IPS-15b (cell line): ENCODE results near the gene FYTTD1.

Experiments
- H3K27me3 ChIP-seq: one replicate; pipeline ENCODE4 v1.6.1; 2013; ENCODE audit warnings: low read length; ENCODE audit not compliant: control insufficient read depth, insufficient read depth
- H3K36me3 ChIP-seq: one replicate; pipeline ENCODE4 v1.6.1; 2013; ENCODE audit warnings: low read length; ENCODE audit not compliant: control insufficient read depth, insufficient read depth
- H3K4me1 ChIP-seq: one replicate; pipeline ENCODE4 v1.6.1; 2013; ENCODE audit warnings: mild to moderate bottlenecking, low read length; ENCODE audit not compliant: control insufficient read depth, insufficient read depth
- H3K4me3 ChIP-seq: one replicate; pipeline ENCODE4 v1.5.1; 2013; ENCODE audit warnings: low read depth, low read length
- H3K9ac ChIP-seq: one replicate; pipeline ENCODE4 v1.6.1; 2013; ENCODE audit warnings: low read depth, mild to moderate bottlenecking, low read length
- H3K9me3 ChIP-seq: one replicate; pipeline ENCODE4 v1.6.1; 2013; ENCODE audit warnings: mild to moderate bottlenecking, low read length; ENCODE audit not compliant: control insufficient read depth, insufficient read depth

The FYTTD1 gene

DNA sequence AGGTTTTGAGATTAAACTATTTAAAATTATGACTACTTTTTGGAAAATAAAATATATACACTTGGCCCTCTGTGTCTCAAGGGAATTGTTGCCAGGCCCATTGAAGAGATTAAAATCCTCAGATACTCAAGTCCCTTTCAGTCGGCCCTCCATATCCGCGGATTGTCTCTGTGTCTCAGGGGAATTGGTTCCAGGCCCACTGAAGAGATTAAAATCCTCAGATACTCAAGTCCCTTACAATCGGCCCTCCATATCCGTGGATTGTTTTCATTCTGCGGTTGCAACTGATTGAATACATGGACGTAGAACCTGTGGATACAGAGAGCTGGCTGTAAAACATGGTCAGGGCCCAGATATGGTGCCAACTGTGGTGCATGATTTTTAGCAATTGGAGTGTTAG lies 25.6 kb downstream of the FYTTD1 start:
- H3K36me3 ChIP-seq, result peaks cover 5% of the 10 kb centered on the region

DNA sequence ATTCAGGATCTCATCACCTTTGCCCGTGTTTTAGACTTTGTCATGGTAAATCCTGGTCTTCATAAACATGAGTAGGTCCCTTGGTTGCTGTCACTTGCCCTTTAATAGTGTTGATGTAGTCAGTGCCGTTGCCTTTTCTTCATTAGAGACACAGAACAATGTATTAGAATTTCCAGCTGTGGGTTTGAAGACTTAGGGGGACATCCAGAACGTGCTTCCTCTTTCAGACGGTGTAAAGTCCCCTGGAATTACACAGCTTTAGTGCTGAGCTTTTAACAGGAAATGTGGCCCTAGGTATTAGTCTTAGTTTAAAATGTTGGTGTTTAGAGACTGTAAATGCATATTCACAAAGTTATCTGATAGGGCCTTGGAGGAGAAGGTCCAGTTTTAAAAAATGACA lies 32.5 kb downstream of the FYTTD1 start:
- no peak overlapping the region for H3K4me3 ChIP-seq
- no peak overlapping the region for H3K9ac ChIP-seq
- H3K9me3 ChIP-seq, result no peaks in the 10 kb centered on the region
- H3K36me3 ChIP-seq, result peaks cover 5% of the 10 kb centered on the region
- no peaks in the 10 kb centered on the region for H3K4me1 ChIP-seq
- H3K27me3 ChIP-seq, result no peaks in the 10 kb centered on the region

More for the DNA sequence above, 25.6 kb downstream of the FYTTD1 start:
- Histone ChIP-seq H3K9me3 (no peaks in the 10 kb centered on the region), H3K4me3 (no peak overlapping the region), H3K4me1 (no peaks in the 10 kb centered on the region), H3K9ac (no peak overlapping the region), H3K27me3 (no peaks in the 10 kb centered on the region)

DNA sequence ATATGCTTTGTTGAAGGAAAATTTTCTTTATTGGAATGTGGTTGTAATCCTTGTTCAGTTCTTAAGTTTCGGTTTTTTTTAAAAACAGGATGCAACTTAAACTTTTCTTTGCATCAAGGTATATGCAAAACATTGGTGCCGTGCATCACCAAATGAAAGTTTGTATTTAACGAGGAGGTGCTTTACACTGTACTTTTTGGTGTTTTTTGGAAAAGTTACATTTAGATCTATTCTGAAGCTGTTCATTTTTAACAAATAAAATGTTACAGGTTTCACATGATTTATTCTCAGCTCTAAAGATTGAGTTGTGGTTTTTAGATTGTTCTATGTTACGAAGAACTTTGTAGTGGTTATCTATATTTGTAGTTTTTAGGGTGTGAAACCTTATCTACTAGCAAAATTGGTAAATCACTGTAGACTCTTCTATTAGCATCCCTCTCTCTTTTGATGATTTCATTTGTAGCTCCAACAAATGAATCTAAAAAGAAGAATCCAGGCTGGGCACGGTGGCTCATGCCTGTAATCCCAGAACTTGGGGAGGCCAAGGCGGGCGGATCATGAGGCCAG lies 34.4 kb downstream of the FYTTD1 start:
- peaks cover 5% of the 10 kb centered on the region for H3K36me3 ChIP-seq

DNA sequence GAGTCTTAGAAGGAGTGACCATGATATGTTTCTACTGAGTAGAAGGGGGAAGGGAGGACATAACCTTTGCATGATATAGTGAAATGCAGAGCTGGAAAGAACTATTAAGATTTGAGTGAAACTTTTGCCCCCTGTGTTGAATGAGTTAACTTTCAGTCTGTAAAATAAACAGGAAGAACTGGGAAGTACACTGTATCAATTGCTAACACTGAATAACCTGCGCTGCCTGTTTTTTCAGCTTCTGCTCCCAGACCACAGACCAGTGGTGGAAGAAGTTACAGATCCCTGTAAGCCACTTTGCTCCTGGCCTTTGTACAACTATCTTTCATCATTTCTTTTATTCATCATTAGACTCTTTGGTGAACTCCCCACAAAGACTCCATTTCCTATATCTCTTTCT lies 37.7 kb downstream of the FYTTD1 start:
- Histone ChIP-seq H3K9ac (no peak overlapping the region), H3K4me1 (no peaks in the 10 kb centered on the region)

More for the DNA sequence above, 34.4 kb downstream of the FYTTD1 start:
- H3K27me3 ChIP-seq, result no peaks in the 10 kb centered on the region
- H3K9me3 ChIP-seq, result no peaks in the 10 kb centered on the region
- no peaks in the 10 kb centered on the region for H3K4me1 ChIP-seq
- H3K9ac ChIP-seq, result no peak overlapping the region
- no peak overlapping the region for H3K4me3 ChIP-seq

DNA sequence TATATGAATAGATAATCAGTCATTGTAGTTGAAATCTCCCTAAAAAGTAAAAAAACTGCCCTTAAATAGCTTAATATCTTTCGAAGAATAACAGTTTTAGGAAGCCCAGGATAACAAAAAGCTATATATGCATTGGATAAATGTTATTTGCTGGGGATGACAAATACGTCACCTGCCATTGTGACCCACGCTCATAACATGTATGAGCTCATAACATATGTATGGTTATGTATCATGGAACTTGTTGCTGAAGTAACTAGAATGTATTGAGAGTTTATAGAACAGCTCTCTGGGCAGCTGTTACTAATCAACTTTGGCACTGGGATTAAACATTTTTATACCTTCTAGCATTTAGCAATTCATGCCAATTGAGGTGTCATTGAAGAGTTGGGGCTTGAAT lies 39.6 kb downstream of the FYTTD1 start:
- H3K4me3 ChIP-seq, result no peak overlapping the region
- H3K4me1 ChIP-seq, result no peaks in the 10 kb centered on the region
- H3K27me3 ChIP-seq, result no peaks in the 10 kb centered on the region
- no peak overlapping the region for H3K9ac ChIP-seq
- no peaks in the 10 kb centered on the region for H3K36me3 ChIP-seq
- no peaks in the 10 kb centered on the region for H3K9me3 ChIP-seq

More for the DNA sequence above, 37.7 kb downstream of the FYTTD1 start:
- H3K9me3 ChIP-seq, result no peaks in the 10 kb centered on the region
- no peaks in the 10 kb centered on the region for H3K36me3 ChIP-seq
- H3K4me3 ChIP-seq, result no peak overlapping the region
- no peaks in the 10 kb centered on the region for H3K27me3 ChIP-seq

DNA sequence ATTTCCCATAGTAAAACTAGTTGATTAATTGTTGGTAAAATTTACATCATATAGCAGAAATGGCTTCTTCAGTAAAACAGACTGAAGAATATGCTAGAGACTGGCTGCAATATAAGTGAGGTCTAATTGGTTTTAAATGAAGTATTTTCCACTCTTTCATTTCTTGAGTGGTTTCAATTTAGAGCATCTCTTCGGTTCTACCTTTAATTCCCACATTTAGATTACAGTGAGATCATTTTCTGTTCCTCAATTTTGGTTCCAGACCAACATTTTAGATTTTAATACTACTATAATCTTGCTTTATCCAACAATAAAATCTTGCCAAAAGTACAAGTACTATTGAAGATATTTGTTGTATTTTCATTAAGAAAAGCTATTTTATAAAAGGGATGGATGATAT lies 40.4 kb downstream of the FYTTD1 start:
- Histone ChIP-seq H3K36me3 (no peaks in the 10 kb centered on the region), H3K9me3 (no peaks in the 10 kb centered on the region), H3K9ac (peak overlapping the region; percentile 47), H3K4me1 (no peaks in the 10 kb centered on the region), H3K4me3 (peak overlapping the region; percentile 87), H3K27me3 (no peaks in the 10 kb centered on the region)

DNA sequence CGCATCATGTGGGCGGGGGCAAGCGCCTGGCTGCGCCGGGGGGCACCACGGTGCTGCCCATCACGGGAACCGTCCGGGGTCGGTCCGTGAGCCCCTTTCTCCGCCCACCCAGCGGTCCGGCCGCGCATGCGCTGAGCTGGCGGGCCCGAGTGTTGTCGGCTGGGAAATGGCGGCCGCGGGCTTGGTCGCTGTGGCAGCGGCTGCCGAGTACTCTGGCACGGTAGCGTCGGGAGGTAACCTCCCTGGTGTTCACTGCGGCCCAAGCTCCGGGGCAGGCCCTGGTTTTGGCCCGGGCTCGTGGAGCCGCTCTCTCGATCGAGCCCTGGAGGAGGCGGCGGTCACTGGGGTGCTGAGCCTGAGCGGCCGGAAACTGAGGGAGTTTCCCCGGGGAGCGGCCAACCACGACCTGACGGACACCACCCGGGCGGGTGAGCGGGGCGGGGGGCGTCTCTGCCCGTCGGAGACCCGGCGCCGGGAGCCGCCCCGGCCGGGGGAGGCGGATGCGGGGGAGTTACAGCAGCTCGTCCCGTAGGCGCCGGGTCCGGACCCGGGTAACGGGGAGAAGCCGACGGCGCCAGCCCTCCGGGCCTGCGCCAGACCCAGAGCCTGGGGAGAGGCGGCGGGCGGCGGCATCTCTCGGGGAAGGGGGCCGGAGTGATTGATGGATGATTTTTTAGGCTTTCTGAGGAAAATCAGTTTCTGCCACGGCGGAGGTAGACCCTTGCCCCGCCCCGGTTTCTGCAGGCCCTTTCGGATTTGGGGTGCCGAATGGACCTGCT lies 41.6 kb downstream of the FYTTD1 start, which contains the start of gene LRCH3:
Gene LRCH3 (plus strand): TSS at position 142 of the 779 bp plus-strand sequence. CDS start 25 bp downstream, at position 167.
- H3K4me3 ChIP-seq, result peak within 1 kb of the TSS; percentile 87
- H3K9me3 ChIP-seq, result no peaks in the 10 kb centered on the region
- H3K36me3 ChIP-seq, result no peaks in the 10 kb centered on the region
- no peaks in the 10 kb centered on the region for H3K4me1 ChIP-seq
- H3K27me3 ChIP-seq, result no peaks in the 10 kb centered on the region
- peak within 1 kb of the TSS; percentile 88 for H3K9ac ChIP-seq

DNA sequence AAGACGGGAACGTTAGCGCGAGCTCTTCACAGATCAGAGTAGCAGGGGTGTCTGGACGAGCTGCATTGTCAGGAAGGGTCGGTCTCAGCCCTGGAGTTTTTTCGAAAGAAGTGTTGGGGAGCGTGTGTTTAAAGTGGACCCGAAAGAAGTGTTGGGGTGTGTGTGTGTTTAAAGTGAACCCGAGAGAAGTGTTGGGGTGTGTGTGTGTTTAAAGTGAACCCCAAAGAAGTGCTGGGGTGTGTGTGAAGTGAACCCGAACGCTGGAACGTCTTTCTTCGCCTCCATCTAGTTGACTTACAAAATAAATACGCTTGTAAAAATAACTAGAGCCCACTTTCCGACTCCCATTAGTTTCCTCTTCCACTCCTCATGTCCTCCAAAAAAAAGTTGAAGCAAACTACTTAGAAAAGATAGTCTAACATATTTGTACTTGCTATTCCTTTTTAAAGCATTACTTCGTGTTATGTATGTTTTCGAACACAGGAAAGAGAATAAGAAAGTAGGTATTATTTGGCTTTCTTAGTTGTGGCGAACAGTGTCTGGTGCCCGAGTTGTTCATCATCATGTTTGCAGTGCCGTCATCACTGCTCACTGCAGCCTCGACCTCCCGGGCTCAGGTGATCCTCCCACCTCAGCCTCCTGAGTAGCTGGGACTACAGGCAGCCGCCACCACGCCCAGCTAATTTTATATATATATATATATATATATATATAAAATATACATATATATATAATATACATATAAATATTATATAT lies 42.4 kb downstream of the FYTTD1 start:
- no peaks in the 10 kb centered on the region for H3K36me3 ChIP-seq
- H3K4me1 ChIP-seq, result no peaks in the 10 kb centered on the region
- H3K9me3 ChIP-seq, result no peaks in the 10 kb centered on the region
- no peaks in the 10 kb centered on the region for H3K27me3 ChIP-seq
- H3K9ac ChIP-seq, result peak overlapping the region; percentile 88
- peak overlapping the region; percentile 87 for H3K4me3 ChIP-seq

DNA sequence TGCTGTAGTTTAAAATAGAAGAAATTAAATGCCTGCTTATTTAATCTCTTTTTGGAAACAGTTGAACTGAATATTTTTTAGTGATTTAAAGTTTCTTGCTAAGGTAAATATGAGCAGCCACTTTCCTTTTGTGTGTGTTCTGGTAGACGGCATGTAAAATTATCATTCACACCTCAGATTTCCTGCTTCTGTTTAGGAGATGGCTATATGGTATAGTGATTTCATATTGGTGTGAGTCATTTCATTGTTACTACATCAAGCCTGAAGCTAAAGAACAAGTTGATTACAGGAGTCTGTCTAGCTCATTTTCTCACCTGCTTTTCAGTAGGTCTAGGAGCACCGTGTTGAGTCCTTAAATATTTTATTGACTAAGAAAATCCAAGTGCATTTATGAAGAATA lies 43.6 kb downstream of the FYTTD1 start:
- Histone ChIP-seq H3K9ac (no peak overlapping the region), H3K9me3 (no peaks in the 10 kb centered on the region), H3K4me1 (no peaks in the 10 kb centered on the region), H3K36me3 (no peaks in the 10 kb centered on the region), H3K27me3 (no peaks in the 10 kb centered on the region), H3K4me3 (no peak overlapping the region)

DNA sequence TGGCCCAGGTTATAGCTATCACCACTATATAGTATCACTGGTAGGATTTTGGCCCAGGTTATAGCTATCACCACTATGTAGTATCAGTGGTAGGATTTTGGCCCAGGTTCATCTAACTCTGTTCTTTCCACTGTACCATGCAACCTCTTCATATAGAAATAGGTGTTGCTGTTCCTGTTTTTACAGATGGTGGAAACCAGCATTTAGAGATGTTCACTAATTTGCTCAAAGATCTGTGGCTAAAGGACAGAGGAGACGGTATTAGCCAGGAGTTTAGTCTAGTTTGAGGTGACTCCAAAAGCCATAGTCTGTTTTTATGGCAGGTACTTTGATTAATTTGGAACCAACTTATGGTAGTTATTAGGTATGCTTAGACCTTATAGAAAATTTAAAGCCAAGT lies 44.4 kb downstream of the FYTTD1 start:
- Histone ChIP-seq H3K27me3 (no peaks in the 10 kb centered on the region), H3K36me3 (no peaks in the 10 kb centered on the region), H3K9ac (no peak overlapping the region), H3K4me1 (no peaks in the 10 kb centered on the region), H3K4me3 (no peak overlapping the region), H3K9me3 (no peaks in the 10 kb centered on the region)

DNA sequence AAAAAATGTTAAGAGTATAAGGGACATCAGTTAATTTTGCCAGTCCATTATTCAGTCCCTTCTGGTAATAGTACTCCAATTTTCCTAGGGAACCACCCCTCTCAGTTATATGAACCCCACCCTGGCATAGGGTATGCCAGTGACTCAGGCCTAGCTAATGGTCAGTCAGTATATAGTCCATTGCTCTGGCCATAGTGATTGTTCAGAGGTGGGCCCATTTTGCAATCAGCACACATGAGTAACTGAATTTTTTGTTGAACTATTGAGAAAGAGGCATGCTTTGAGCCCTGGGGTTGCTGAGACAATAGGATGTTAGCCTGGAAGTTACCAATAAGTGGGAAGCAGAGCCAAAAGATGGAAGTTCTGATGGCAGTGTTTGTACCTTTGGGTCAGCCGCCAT lies 45.5 kb downstream of the FYTTD1 start:
- H3K27me3 ChIP-seq, result no peaks in the 10 kb centered on the region
- no peaks in the 10 kb centered on the region for H3K4me1 ChIP-seq
- no peak overlapping the region for H3K9ac ChIP-seq
- no peak overlapping the region for H3K4me3 ChIP-seq
- no peaks in the 10 kb centered on the region for H3K9me3 ChIP-seq
- H3K36me3 ChIP-seq, result no peaks in the 10 kb centered on the region
